Measurements from ENCODE around the gene SCFD2.
"Not testable (repeated sequence)": the region's sequence is repeated elsewhere in the genome, so short reads cannot be mapped to it uniquely, and the experiment has no call there.

The SCFD2 gene

DNA sequence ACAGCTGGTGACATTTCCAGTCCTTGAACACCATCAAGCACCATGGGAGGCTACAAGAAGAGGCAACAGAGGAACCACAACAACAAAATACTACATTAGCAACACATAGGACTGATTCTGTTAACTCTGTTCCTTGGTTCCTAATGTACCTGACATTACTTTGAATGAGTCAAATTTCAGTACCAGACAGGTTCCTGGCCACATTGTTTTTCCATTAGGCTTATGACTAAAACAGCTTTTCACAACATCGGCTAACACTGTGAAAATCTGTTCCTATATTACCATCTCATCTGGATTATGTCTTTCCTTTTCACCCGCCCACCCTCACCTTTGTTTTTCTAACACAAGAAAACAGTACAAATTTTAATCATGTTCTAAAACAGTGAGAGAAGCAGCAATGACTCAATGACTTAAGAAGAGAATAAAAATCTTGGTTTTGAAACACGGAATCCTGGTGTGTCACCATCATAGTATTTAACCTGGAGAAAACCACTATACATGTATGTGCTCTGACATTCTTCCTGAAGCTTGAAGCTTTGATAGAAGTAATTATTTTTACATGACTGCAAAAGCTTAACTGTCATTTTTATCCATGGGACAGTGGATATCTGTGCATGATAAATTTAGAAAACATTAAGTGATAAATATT is 143.9 kb downstream of the SCFD2 start:
- Histone ChIP-seq H3K4me3 (replicated peaks; ENCODE audit: insufficient read depth, low read length) (no peak overlapping the region), H3K27me3 (ENCODE audit: insufficient read depth, poor library complexity, severe bottlenecking) (no peaks in the 10 kb centered on the region), H3K27ac (replicated peaks) (no peak overlapping the region)
- TF ChIP-seq REST (IDR thresholded peaks at IDR 0.05; ENCODE audit: insufficient replicate concordance, low read depth): no peak
- TF ChIP-seq SPI1 (IDR thresholded peaks at IDR 0.05; ENCODE audit: borderline replicate concordance, low read depth): no peak
- no peak for TF ChIP-seq GABPA (IDR thresholded peaks at IDR 0.05; ENCODE audit: low read depth)
- TF ChIP-seq, protein P1, sequence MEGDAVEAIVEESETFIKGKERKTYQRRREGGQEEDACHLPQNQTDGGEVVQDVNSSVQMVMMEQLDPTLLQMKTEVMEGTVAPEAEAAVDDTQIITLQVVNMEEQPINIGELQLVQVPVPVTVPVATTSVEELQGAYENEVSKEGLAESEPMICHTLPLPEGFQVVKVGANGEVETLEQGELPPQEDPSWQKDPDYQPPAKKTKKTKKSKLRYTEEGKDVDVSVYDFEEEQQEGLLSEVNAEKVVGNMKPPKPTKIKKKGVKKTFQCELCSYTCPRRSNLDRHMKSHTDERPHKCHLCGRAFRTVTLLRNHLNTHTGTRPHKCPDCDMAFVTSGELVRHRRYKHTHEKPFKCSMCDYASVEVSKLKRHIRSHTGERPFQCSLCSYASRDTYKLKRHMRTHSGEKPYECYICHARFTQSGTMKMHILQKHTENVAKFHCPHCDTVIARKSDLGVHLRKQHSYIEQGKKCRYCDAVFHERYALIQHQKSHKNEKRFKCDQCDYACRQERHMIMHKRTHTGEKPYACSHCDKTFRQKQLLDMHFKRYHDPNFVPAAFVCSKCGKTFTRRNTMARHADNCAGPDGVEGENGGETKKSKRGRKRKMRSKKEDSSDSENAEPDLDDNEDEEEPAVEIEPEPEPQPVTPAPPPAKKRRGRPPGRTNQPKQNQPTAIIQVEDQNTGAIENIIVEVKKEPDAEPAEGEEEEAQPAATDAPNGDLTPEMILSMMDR (IDR thresholded peaks at IDR 0.05; ENCODE audit: insufficient read depth, low read length): no peak
- no peak for TF ChIP-seq POLR2AphosphoS5 (IDR thresholded peaks at IDR 0.05; ENCODE audit: low read depth)
- DNase-seq (ENCODE audit: low read depth in 1 of 2, low spot score in 1 of 2): no peak

- not testable (repeated sequence) for H3K27ac ChIP-seq (replicated peaks); H3K27me3 ChIP-seq (ENCODE audit: insufficient read depth, poor library complexity, severe bottlenecking); DNase-seq (ENCODE audit: low read depth in 1 of 2, low spot score in 1 of 2); H3K4me3 ChIP-seq (replicated peaks; ENCODE audit: insufficient read depth, low read length)
Observed at GRCh38 chr4:53219148-53219547, 146.7 kb downstream of the SCFD2 start.

DNA sequence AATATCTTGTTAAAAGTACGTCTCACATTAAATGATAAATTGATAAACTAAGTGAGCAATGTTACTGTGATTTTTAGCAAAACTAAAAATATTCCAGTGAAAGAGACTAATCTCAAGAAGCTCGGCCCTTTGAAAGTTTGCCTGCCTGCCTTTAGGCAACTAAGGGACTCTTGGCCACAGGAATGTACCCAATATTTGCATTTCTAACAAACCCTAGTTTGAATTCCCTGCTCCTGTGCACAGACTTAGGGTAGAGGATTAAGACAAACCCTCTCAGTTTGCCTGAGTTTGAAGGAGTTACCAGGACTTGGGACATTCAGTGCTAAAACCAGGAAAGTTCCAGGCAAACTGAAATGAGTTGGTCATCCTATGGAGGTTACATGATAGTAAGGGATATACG is 157.1 kb downstream of the SCFD2 start:
- no peak overlapping the region for H3K27ac ChIP-seq (replicated peaks)

More for the DNA sequence above, 157.1 kb downstream of the SCFD2 start:
- TF ChIP-seq GABPA (IDR thresholded peaks at IDR 0.05; ENCODE audit: low read depth): no peak
- TF ChIP-seq POLR2AphosphoS5 (IDR thresholded peaks at IDR 0.05; ENCODE audit: low read depth): no peak
- TF ChIP-seq, protein P1 (IDR thresholded peaks at IDR 0.05; ENCODE audit: insufficient read depth, low read length): no peak
- no peak for TF ChIP-seq REST (IDR thresholded peaks at IDR 0.05; ENCODE audit: insufficient replicate concordance, low read depth)
- no peak for TF ChIP-seq SPI1 (IDR thresholded peaks at IDR 0.05; ENCODE audit: borderline replicate concordance, low read depth)
- Histone ChIP-seq H3K4me3 (replicated peaks; ENCODE audit: insufficient read depth, low read length) (no peak overlapping the region), H3K27me3 (ENCODE audit: insufficient read depth, poor library complexity, severe bottlenecking) (no peaks in the 10 kb centered on the region)
- no peak for DNase-seq (ENCODE audit: low read depth in 1 of 2, low spot score in 1 of 2)

Data from HL-60 (cell line).